SK-N-MC (cell line): ENCODE results near the gene GOLGA6L7.
"Not testable (repeated sequence)": the region's sequence is repeated elsewhere in the genome, so short reads cannot be mapped to it uniquely, and the experiment has no call there.

Experiments
- EZH2 ChIP-seq: fragments of 200-600 bp; sonication (generic); IDR thresholded peaks from one replicate; pipeline ENCODE4 v1.6.1; 2017; ENCODE audit warnings: antibody characterized with exemption
- POLR2AphosphoS5 ChIP-seq: IDR thresholded peaks from 2 replicates; pipeline ENCODE4 v1.6.1; 2012; ENCODE audit warnings: mild to moderate bottlenecking, low read depth, low read length, borderline replicate concordance

DNA sequence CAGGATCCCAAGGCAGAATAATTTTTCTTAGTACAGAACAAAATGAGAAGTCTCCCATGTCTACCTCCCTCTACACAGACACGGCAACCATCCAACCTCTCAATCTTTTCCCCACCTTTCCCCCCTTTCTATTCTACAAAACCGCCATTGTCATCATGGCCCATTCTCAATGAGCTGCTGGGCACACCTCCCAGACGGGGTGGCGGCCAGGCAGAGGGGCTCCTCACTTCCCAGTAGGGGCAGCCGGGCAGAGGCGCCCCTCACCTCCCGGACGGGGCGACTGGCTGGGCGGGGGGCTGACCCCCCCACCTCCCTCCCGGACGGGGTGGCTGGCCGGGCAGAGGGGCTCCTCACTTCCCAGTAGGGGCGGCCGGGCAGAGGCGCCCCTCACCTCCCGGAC lies 827 bp upstream of the GOLGA6L7 start:
- not testable (repeated sequence) for TF ChIP-seq EZH2, POLR2AphosphoS5
